CD1c-positive myeloid dendritic cell (primary cell): ENCODE data around the gene BLOC1S2.
"Not testable (repeated sequence)": the region's sequence is repeated elsewhere in the genome, so short reads cannot be mapped to it uniquely, and the experiment has no call there.

Source experiments
- DNase-seq: peaks from one replicate; pipeline ENCODE4 v3.0.0-alpha.2; 2016; ENCODE audit errors: extremely low spot score

The BLOC1S2 gene

GRCh38 chr10:100291356-100291755 is 4.9 kb upstream of the BLOC1S2 start:
- peak; percentile 77 for DNase-seq

- no peak for DNase-seq
Observed at GRCh38 chr10:100289641-100290040, 3.2 kb upstream of the BLOC1S2 start.

GRCh38 chr10:100288196-100288595 is 1.7 kb upstream of the BLOC1S2 start:
- DNase-seq, result no peak

GRCh38 chr10:100287756-100288155 is 1.3 kb upstream of the BLOC1S2 start:
- DNase-seq, result no peak

- DNase-seq, result peak; percentile 43
Observed at GRCh38 chr10:100285326-100285725, 1.2 kb downstream of the BLOC1S2 start.

- DNase-seq, result no peak
Observed at GRCh38 chr10:100282907-100283306, 3.6 kb downstream of the BLOC1S2 start.

- DNase-seq, result not testable (repeated sequence)
Observed at GRCh38 chr10:100276971-100277370, 9.5 kb downstream of the BLOC1S2 start.

- DNase-seq, result peak; percentile 81
Observed at GRCh38 chr10:100267239-100268104, 19.0 kb downstream of the BLOC1S2 start, which contains the start of gene CWF19L1. Gene CWF19L1, minus strand, starts transcription at chr10:100267638. Its CDS starts 45 bp downstream, at chr10:100267593.

GRCh38 chr10:100265821-100266485 is 20.5 kb downstream of the BLOC1S2 start:
- DNase-seq, result peak; percentile 10

GRCh38 chr10:100254191-100254590 is 32.3 kb downstream of the BLOC1S2 start:
- DNase-seq, result peak; percentile 34

GRCh38 chr10:100253041-100253440 is 33.4 kb downstream of the BLOC1S2 start:
- peak; percentile 48 for DNase-seq

GRCh38 chr10:100248820-100249219 is 37.7 kb downstream of the BLOC1S2 start:
- DNase-seq, result no peak

GRCh38 chr10:100245484-100246220 is 40.8 kb downstream of the BLOC1S2 start:
- DNase-seq, result no peak

- no peak for DNase-seq
Observed at GRCh38 chr10:100239851-100240250, 46.6 kb downstream of the BLOC1S2 start.

- DNase-seq, result no peak
Observed at GRCh38 chr10:100238429-100238828, 48.1 kb downstream of the BLOC1S2 start.

- DNase-seq, result no peak
Observed at GRCh38 chr10:100232101-100232500, 54.4 kb downstream of the BLOC1S2 start.

GRCh38 chr10:100229819-100230422 is 56.6 kb downstream of the BLOC1S2 start:
- DNase-seq, result no peak

GRCh38 chr10:100223879-100224278 is 62.6 kb downstream of the BLOC1S2 start:
- no peak for DNase-seq
